Stimulated activated CD4-positive, alpha-beta T cell treated with anti-CD3 and anti-CD28 coated beads, TNF-alpha, amount 100 ng/mL, for 4 hours (primary cell): Measurements from ENCODE around the gene CFAP70.
"Not testable (repeated sequence)": the region's sequence is repeated elsewhere in the genome, so short reads cannot be mapped to it uniquely, and the experiment has no call there.

Experiments used
- DNase-seq, 3 experiments: peaks; one replicate each; pipeline ENCODE4 v3.0.0-alpha.2; 2020; ENCODE audit warnings: low read depth in 3 of 3

CFAP70 gene

DNA sequence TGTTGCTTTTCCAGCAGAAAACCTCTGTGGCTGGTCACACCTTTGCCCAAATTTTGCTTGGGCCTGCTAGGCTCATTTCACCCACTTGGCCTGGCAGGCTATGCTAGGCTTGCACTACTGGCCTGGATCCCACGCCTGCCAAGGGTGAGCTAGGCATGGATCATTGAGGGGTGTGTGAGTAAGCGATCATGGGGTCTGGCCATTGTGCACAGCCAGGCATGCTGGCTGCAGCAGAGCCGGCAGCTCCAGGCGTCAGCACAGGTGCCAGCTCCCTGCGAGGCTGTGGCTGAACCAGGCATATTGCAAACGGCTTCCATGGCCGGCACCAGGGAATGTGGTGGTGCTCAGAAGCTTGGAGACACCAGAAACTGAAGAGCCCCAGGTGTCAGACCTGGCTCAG, 19.2 kb downstream of the CFAP70 start:
- no peak for DNase-seq

DNA sequence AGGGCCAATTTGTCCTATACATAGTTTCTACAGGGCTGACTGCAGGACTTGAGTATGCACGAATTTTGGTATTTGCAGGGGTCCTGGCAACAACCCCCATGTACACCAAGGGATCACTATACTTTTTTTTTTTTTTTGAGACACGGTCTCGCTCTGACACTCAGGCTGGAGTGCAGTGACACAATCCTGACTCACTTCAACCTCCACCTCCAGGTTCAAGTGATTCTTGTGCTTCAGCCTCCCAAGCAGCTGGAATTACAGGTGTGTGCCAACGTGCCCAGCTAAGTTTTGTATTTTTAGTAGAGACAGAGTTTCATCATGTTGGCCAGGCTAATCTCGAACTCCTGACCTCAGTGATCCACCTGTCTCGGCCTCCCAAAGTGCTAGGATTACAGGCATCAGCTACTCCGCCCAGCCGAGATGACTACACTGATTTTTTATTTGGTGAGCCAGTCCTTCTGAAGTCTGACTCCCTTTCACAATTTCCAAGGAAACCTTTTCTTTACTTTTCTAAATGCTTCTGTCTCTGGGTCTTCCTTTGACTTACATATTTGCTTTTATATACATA, 19.8 kb downstream of the CFAP70 start:
- DNase-seq = no peak

DNA sequence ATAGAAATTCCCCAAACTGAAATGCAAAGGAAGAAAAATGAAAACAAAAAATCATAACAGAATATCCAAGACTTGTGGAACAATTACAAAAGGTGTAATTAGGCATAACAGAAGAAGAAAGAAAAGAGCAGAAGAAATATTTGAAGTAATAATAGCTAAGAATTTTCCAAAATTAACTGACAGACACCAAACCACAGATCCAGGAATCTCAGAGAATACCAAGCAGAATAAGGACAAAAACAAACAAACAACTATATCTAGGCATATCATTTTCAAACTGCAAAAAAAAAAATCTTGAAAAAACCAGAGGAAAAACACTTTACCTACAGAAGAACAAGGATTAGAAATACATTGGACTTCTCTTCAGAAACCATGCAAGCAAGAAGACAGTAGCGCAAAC, 25.5 kb downstream of the CFAP70 start:
- no peak for DNase-seq

DNA sequence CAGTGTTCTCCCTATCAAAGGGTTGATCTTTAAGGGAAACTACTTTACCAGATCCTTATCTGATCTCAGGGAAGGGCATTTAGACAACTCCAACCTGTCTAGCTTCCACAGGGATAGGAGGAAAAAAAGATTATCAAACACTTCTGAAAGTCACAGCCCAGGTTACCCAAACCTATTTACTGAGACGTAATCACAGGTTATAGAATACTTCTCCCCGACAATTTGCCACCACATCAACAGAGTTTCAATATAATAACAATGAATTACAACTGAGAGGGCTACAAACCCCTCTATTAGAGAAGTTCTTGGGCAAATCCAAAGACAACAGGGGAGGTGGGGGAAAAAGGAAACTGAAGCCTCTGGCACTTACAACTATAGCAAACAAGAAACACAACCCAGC, 26.3 kb downstream of the CFAP70 start:
- DNase-seq = no peak

DNA sequence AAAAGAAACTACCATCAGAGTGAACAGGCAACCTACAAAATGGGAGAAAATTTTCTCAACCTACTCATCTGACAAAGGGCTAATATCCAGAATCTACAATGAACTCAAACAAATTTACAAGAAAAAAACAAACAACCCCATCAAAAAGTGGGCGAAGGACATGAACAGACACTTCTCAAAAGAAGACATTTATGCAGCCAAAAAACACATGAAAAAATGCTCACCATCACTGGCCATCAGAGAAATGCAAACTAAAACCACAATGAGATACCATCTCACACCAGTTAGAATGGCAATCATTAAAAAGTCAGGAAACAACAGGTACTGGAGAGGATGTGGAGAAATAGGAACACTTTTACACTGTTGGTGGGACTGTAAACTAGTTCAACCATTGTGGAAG, 30.1 kb downstream of the CFAP70 start:
- DNase-seq = not testable (repeated sequence)

DNA sequence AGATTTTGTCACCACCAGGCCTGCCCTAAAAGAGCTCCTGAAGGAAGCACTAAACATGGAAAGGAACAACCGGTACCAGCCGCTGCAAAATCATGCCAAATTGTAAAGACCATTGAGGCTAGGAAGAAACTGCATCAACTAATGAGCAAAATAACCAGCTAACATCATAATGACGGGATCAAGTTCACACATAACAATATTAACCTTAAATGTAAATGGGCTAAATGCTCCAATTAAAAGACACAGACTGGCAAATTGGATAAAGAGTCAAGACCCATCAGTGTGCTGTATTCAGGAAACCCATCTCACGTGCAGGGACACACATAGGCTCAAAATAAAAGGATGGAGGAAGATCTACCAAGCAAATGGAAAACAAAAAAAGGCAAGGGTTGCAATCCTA, 33.4 kb downstream of the CFAP70 start:
- DNase-seq = not testable (repeated sequence)

DNA sequence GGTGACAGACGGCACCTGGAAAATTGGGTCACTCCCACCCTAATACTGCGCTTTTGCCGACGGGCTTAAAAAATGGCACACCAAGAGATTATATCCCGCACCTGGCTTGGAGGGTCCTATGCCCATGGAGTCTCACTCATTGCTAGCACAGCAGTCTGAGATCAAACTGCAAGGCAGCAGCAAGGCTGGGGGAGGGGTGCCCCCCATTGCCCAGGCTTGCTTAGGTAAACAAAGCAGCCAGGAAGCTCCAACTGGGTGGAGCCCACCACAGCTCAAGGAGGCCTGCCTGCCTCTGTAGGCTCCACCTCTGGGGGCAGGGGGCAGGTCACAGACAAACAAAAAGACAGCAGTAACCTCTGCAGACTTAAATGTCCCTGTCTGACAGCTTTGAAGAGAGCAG, 35.1 kb downstream of the CFAP70 start:
- not testable (repeated sequence) for DNase-seq

DNA sequence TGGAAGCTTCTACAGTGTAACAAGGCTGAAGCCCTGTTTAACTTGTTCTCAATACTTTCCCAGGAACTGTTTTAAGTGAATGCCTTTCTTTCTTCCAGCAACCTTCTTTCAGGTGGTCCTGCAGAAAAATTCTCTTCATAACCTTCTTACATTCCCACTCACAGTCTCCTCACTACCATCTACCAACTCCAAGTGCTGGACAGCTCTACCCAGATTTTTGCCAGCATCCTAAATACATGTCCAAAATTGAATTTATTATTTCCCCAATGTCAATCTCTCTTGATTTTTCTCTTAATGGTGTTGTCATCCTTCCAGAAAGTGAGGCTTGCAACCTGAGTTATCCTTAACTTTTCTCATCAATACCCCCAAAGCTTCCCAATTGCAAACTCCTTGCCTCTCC, 48.2 kb downstream of the CFAP70 start:
- DNase-seq = no peak

DNA sequence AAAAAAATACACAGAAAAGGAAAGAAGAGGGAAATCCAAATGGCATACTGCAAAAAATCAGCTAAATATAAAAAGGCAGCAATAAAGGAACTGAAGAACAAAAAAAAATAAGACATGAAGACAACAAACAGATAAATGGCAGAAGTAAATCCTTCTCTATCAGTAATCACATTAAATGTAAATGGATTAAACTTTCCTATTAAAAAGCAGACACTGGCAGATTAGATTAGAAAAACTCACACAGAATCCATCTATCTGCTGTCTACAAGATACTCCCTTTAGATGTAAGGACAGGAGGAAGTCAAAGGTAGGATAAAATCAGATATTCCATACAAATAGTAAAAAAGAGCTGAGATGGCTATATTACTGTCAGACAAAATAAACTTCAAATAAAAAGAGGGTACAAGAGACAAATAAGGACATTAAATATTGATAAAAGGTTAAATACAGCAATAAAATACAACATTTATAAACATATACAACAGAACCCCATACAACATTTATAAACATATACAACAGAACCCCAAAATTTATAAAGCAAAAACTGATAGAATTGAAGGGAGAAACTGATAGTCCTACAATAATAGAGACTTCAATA, 51.4 kb downstream of the CFAP70 start:
- no peak for DNase-seq

DNA sequence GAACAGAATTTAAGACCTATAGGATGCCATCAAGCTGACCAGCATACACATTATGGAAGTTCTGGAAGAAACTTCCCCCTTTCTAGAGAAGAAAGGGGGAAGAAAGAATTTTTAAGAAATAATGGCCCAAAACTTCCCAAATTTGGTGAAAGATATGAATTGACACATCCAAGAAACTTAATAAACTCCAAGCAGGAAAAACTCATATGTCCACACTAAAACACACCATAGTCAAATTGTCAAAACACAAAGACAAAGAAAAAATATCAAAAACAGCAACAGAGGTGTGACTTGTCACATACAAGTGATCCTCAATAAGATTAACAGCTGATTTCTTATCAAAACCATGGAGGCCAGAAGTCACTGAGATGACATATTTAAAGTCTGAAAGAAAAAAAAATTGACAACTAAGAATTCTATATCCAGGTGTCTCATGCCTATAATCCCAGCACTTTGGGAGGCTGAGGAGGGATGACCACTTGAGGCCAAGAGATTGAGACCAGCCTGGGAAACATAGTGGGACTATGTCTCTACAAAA, 52.4 kb downstream of the CFAP70 start:
- no peak for DNase-seq

DNA sequence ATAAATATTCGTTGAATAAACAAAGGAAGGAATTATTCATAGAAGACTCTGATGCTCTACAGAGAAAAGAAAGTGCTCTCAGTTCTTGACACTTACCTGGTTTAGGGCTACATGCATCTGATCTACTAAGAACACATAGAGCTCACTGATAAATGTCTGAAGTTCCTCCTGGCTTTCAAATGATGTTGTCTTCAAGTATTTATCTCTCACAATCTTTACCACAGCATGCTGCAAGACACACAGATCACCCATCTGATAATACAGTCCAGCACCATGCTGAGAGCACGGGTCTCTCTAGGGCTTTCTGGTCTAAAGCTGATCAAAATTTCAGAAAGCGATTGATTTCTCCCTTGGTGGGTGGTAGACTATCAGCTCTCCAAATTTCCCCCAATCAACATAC, 61.7 kb downstream of the CFAP70 start:
- DNase-seq = no peak

DNA sequence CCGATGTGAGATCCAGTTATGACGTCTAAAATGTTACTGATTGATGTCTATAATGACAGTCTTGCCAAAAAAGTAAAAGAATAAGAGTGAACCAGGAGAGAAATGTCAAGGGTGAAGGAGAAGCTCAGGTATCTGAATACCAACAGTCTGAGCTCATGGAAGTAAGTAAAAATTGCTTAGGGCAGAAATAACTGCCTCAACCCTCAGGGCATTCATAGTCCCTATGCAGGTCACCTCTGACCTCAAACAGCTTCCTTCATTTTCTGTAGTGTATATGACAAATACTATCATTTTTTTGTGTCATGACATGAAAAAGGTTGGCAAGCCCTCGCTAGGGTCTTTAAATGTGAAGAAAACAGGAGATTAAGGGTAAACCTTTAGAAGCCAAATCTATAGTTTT, 65.2 kb downstream of the CFAP70 start:
- no peak for DNase-seq

DNA sequence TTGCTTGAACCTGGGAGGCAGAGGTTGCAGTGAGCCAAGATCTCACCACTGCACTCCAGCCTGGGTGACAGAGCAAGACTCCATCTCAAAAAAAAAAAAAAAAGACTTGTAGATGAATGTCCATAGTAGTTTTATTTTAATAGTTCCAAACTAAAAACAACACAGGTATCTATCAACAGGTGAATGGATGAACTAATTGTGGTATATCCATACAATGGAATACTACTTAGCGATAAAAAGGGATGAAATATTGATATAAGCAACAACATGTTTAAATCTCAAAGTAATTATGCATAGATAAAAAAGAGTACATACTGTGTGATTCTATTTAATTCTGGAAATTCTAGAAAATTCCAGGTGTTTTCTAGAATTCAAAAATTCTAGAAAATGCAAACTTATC, 68.7 kb downstream of the CFAP70 start:
- no peak for DNase-seq

DNA sequence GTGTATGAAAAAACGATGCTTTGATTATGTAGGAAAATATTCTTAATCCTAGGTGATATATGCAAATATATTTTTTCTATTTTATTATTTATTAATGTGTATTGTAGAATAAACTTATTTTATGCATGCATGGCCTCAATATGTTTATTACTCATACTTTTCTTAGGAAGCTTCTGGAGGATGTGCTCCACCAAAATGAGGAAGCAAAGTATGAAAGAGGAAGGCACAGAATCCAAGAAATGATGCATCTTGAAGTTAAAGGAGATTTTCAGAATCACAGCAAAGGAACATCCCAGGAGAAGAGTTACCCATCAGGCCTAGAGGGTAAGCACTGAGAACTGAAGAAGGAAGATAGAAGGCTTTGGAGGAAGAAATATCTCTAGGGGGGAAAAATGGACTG, 71.2 kb downstream of the CFAP70 start:
- DNase-seq = no peak

DNA sequence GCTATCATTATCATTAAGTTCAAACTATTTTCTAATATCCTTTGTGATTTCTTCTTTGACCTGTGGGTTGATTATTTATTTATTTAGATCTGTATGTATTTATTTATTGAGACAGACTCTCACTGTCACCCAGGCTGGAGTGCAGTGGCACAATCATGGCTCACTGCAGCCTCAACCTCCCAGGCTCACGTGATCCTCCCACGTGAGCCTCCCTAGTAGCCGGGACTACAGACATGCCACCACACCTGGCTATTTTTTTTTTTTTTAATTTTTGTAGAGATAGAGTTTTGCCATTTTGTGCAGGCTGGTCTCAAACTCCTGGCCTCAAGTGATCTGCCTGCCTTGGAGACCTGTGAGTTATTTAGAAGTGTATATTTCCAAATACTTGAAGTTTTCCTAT, 77.6 kb downstream of the CFAP70 start:
- DNase-seq = no peak

DNA sequence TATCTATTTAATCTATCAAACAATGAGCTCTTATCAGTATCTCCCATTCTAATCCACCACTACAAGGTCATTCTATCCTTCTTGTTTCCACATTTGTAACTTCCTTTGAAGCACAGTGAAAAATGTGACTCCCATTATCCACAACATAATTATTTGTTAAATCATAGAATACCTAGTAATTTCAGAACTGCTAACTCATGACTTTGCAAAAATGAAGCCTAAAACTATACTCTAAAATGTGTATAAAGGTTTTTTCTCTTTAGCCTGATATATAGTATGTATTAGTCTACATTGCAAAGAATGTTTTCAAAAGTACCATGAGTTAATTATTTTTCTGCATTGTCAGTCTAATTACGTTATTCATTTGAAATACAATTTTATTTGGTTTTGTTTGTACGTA, 94.2 kb downstream of the CFAP70 start:
- no peak for DNase-seq

DNA sequence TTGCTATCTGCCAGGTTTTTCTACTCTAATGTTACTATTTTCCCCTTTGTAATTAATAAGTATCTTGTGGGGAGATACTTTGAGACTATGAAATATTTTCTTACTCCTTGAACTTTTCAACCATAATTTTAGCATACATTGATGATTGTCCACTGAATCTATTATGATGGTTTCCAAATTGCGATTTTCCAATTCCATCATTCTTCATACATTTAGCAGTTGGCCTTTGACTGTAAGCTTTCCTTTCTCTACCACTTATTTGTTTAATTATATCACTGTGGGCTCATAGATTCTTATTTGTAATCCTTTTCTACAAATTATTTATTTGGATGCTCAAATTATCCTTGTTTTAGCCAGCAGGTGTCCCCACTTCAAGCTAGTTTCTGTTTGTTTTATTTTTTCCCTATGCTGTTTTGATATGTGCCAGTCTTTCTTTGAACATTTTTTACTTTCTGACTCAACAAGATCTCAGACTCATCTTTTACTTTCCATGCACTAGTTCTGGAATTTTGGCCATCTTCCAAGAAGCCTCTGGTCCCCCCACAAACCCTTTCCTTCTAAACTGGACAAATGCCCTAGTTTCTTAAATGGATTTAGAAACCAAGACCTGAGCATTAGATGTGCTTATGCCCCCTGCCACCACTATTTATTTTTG, 94.8 kb downstream of the CFAP70 start:
- DNase-seq = no peak

DNA sequence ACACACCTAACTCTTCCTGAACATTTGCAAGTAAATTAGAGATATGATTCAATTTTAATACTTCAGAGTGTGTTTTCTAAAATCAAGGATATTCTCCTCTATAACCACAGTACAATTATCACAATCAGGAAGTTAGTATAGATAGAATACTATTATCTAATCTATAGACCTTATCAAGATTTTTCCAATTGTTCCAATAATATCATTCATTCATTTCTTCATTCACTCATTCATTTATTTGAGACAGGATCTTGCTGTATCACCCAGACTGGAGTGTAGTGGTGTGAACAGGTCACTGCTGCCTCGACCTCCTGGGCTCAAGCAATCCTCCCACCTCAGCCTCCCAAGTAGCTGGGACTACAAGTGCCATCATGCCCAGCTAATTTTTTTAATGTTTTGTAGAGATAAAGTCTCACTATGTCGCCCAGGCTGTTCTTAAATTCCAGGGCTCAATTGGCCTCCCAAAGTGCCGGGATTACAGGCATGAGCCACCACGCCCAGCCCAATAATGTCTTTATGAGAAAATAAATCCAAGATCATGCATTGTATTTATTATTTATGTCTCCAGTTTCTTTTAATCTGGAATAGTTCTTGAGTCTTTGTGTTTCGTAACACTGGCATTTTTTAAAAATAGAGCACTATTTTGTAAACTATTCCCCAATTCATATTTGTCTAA, 95.6 kb downstream of the CFAP70 start:
- no peak for DNase-seq

DNA sequence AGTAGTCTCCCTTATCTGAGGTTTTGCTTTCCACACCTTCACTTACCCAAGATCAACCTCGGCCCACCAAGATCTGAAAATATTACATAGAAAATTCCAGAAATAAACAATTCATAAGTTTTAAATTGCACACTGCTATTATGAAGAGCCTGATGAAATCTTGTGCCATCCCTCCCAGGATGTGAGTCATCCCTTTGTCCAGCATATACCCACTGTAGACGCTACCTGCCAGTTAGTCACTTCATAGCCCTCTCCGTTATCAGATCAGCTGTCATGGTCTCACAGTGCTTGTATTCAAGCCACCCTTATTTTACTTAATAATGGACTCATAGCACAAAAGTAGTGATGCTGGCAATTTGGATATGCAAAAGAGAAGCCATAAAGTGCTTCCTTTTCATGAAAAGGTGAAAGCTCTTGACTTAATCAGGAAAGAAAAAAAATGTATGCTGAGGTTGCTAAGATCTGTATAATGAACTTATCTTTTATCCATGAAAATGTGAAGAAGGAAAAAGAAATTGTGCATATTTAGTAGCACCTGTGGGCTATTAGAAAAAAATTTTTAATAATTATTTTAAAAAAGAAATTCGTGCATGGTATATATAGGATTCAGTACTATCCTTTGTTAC, 96.4 kb downstream of the CFAP70 start:
- DNase-seq = no peak

DNA sequence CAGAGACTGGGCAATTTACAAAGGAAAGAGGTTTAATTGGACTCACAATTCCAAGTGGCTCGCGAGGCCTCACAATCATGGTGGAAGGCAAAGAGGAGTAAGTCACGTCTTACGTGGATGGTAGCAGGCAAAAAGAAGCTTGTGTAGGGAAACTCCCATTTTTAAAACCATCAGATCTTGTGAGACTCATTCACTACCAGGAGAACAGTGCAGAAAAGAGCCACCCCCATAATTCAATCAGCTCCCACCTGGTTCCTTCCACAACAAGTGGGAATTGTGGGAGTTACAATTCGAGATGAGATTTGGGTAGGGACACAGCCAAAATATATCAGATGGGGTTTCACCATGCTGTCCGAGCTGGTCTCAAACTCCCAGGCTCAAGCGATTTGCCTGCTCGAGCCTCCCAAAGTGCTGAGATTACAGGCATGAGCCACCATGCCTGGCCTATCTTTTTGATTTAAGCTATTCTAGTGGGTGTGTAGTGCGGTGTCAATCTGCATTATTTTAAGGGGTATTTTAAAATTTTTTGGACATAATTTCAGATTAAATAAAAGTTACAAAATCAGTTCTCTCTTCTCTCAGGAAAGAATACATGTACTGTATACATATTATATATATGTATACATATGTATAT, 97.2 kb downstream of the CFAP70 start:
- DNase-seq = no peak

DNA sequence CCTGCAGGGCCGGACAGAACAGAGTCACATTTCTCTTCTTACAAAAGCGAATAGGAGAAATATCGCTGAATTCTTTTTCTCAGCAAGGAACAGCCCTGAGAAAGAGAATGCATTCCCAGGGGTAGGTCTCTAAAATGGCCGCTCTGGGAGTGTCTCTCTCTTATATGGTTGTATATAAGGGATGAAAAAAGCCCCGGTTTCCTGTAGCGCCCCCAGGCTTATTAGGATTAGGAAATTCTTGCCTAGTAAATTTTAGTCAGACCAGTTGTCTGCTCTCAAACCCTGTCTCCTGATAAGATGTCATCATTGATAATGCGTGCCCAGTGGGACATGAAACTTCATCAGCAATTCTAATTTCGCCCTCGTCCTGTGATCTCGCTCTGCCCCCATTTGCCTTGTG, 100.1 kb downstream of the CFAP70 start:
- not testable (repeated sequence) for DNase-seq

DNA sequence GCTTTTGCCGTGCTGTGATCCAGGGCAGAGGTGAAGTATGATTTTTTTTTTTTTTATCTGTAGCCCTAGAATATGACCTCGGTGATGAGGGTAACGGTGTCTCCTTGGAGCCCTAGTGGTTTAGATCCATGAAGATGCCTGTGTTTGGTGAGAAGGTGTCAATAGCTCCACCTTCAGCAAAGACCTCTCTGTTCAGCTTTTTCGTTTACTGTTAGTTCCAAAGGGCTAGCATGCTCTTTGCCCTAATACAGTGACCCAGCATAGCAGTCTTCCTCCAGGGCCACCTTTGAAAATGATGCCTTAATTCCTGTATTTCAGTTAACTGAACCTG, 105.5 kb downstream of the CFAP70 start:
- no peak for DNase-seq
